IPS DF 6.9 (cell line): ENCODE results near the gene NRIP3.
"Not testable (repeated sequence)": the region's sequence is repeated elsewhere in the genome, so short reads cannot be mapped to it uniquely, and the experiment has no call there.

Experiments used
- DNase-seq: peaks from one replicate; pipeline ENCODE4 v3.0.0-alpha.2; 2013; ENCODE audit warnings: low read depth, low spot score
- H3K27ac ChIP-seq: one replicate; pipeline ENCODE4 v1.5.1; 2013; ENCODE audit warnings: low read length, control low read depth
- H3K27me3 ChIP-seq: 2 replicates; pipeline ENCODE4 v1.6.1; 2013; ENCODE audit warnings: mild to moderate bottlenecking, low read length; ENCODE audit not compliant: control insufficient read depth, insufficient read depth
- H3K36me3 ChIP-seq: 2 replicates; pipeline ENCODE4 v1.6.1; 2013; ENCODE audit warnings: low read length; ENCODE audit not compliant: control insufficient read depth, insufficient read depth
- H3K4me1 ChIP-seq: 2 replicates; pipeline ENCODE4 v1.6.1; 2013; ENCODE audit warnings: low read length; ENCODE audit not compliant: control insufficient read depth, insufficient read depth
- H3K4me3 ChIP-seq: 2 replicates; pipeline ENCODE4 v1.5.1; 2013; ENCODE audit warnings: mild to moderate bottlenecking, low read length
- H3K9me3 ChIP-seq: 2 replicates; pipeline ENCODE4 v1.6.1; 2013; ENCODE audit warnings: low read length, inconsistent platforms; ENCODE audit not compliant: control insufficient read depth, insufficient read depth
- WGBS: extraction: QIAGEN DNeasy Blood & Tissue Kit; methylation state at CpG from one replicate; pipeline ENCODE4 v1.1.7; 2013; ENCODE audit warnings: mixed read lengths, missing lambda C conversion rate; ENCODE audit not compliant: insufficient read length, insufficient coverage; 5-methylcytosine and 5-hydroxymethylcytosine counted together

The NRIP3 gene

DNA sequence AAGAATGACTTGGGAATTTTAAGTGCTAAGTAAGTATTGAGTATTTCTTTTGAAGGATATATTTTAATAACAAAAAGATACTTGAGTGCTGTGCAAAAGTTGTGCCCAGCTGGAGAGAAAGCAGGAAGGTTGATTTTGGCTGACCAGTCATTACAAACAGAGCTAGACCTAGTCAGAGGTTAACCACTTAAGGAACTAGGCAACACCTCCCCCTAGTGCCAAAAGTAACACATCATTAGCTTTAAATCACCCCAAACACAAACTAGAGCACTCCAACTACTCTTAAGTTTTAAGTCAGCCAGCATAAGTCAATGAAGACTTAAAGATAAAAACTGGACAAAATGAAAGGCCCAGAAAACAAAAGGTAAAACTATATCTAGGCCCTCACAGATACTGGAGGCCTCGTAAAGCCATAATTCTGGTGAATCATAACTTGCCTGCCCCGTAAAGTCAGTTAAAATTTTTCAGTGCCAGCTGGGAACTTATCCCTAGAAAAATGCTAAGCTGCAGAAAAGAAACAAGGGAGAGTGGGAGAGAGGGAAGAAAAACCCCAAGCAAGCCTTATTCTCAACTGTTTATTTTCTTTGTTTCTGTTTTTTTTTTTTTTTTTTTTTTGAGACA, 44.1 kb downstream of the NRIP3 start:
- H3K4me1 ChIP-seq, result no peaks in the 10 kb centered on the region
- no peak overlapping the region for H3K4me3 ChIP-seq
- WGBS, result no CpG with 5 or more reads among the region's 2 CpGs
- no peaks in the 10 kb centered on the region for H3K27me3 ChIP-seq
- peak; percentile 74 for DNase-seq
- no peak overlapping the region for H3K27ac ChIP-seq
- no peaks in the 10 kb centered on the region for H3K9me3 ChIP-seq
- no peaks in the 10 kb centered on the region for H3K36me3 ChIP-seq

GRCh38 chr11:8956860-8957259, 46.9 kb downstream of the NRIP3 start:
- DNase-seq, result no peak
- H3K27ac ChIP-seq, result no peak overlapping the region
- no peaks in the 10 kb centered on the region for H3K27me3 ChIP-seq
- H3K4me1 ChIP-seq, result no peaks in the 10 kb centered on the region
- H3K9me3 ChIP-seq, result no peaks in the 10 kb centered on the region
- no peak overlapping the region for H3K4me3 ChIP-seq
- H3K36me3 ChIP-seq, result no peaks in the 10 kb centered on the region
- WGBS, result no CpG with 5 or more reads among the region's 4 CpGs

DNA sequence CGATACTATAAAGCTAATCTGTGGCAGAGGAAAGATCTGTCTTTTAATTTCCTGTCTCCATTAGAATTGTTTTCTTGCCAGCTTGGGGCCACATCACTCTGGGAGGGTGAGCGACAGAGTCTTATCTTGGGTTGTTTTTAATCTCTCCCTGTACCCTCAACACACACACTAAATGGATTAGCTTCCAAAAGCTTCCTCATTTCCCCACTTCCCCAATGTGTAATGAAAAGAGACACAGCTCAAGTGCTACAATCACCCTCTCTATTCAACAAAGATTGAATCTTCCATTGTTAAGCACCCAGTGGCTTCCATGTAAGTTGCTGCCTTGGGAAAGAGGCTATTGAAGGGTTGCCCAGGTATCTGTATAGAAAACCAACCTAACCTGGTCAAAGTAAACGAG, 54.9 kb downstream of the NRIP3 start:
- Histone ChIP-seq H3K27ac (no peak overlapping the region), H3K9me3 (no peaks in the 10 kb centered on the region), H3K36me3 (no peaks in the 10 kb centered on the region), H3K4me3 (no peak overlapping the region), H3K27me3 (no peaks in the 10 kb centered on the region), H3K4me1 (no peaks in the 10 kb centered on the region)
- no peak for DNase-seq
- no CpG with 5 or more reads among the region's 3 CpGs for WGBS

DNA sequence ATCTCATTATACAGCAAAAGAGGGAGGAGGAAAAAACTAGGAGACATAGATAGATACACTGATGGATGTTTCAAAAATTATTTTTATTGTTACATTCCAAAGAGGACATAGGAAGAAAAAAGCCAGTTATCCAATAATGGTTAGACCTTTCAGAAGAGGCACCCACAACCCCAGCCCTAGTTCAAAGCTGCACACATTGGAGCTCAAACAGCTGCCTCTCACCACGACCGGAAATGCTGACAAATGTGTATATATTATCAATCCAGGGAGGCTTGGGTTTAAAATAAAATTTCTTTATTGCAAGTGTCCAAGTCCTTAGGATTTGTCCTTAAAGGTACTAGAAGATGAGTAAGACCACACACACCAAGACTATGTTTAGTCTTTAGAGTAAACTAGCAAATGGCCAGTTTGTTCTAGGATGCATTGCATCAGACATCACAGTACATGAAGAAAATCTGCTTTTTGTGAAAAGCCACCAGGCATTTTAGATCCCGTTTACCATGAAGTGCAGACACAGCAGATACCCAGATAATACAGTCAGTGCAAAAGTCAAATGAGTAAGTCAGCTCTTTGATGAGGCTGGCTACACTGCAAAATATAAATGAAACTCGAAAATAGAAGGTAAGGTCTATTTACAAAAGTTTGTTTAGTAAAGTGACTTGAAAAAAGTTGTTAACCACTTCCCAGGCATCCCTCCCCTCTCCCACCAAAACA, 56.4 kb downstream of the NRIP3 start:
- no peak for DNase-seq
- Histone ChIP-seq H3K9me3 (no peaks in the 10 kb centered on the region), H3K4me1 (no peaks in the 10 kb centered on the region), H3K27me3 (no peaks in the 10 kb centered on the region), H3K4me3 (no peak overlapping the region), H3K36me3 (no peaks in the 10 kb centered on the region), H3K27ac (no peak overlapping the region)
- WGBS, result no CpG with 5 or more reads among the region's 4 CpGs

GRCh38 chr11:8942518-8943066, 61.2 kb downstream of the NRIP3 start, which contains the start of gene ASCL3:
TSS of gene ASCL3 (minus strand) at chr11:8943016. CDS start at chr11:8938161, 4,855 bp downstream.
- Histone ChIP-seq H3K36me3 (no peaks in the 10 kb centered on the region), H3K27ac (no peak within 1 kb of the TSS), H3K4me3 (no peak within 1 kb of the TSS), H3K4me1 (no peaks in the 10 kb centered on the region), H3K27me3 (no peaks in the 10 kb centered on the region), H3K9me3 (no peaks in the 10 kb centered on the region)
- DNase-seq, result no peak
- WGBS, result no CpG with 5 or more reads among the region's 5 CpGs

GRCh38 chr11:8941341-8942103, 62.3 kb downstream of the NRIP3 start:
- H3K9me3 ChIP-seq, result no peaks in the 10 kb centered on the region
- H3K4me3 ChIP-seq, result no peak overlapping the region
- H3K27ac ChIP-seq, result no peak overlapping the region
- no peaks in the 10 kb centered on the region for H3K36me3 ChIP-seq
- no peak for DNase-seq
- H3K4me1 ChIP-seq, result no peaks in the 10 kb centered on the region
- H3K27me3 ChIP-seq, result no peaks in the 10 kb centered on the region
- no CpG with 5 or more reads among the region's 8 CpGs for WGBS

GRCh38 chr11:8937659-8938058, 66.1 kb downstream of the NRIP3 start:
- H3K9me3 ChIP-seq, result no peaks in the 10 kb centered on the region
- H3K36me3 ChIP-seq, result no peaks in the 10 kb centered on the region
- H3K4me1 ChIP-seq, result peaks cover 2% of the 10 kb centered on the region; the same call in 1 of the 2 replicates
- DNase-seq, result no peak
- H3K27ac ChIP-seq, result no peak overlapping the region
- WGBS, result no CpG with 5 or more reads among the region's 14 CpGs
- H3K4me3 ChIP-seq, result no peak overlapping the region
- no peaks in the 10 kb centered on the region for H3K27me3 ChIP-seq

GRCh38 chr11:8937159-8937558, 66.6 kb downstream of the NRIP3 start:
- H3K4me3 ChIP-seq, result no peak overlapping the region

DNA sequence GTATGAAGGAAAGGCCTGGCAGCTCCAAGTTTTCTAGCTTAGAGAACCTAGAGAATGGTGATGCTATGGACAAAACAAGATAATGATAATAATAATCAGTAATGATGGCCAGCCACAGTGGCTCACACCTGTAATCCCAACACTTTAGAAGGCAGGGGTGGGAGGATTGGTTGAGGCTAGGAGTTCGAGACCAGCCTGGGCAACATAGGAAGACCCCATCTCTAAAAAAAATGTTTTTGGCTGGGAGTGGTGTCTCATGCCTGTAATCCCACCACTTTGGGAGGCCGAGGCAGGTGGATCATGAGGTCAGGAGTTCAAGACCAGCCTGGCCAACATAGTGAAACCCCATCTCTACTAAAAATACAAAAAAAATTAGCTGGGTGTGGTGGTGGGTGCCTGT, 68.0 kb downstream of the NRIP3 start:
- not testable (repeated sequence) for H3K9me3 ChIP-seq, H3K4me3 ChIP-seq, H3K27ac ChIP-seq, H3K27me3 ChIP-seq, DNase-seq, H3K4me1 ChIP-seq, H3K36me3 ChIP-seq
- WGBS, result no CpG with 5 or more reads among the region's 2 CpGs

More at GRCh38 chr11:8937159-8937558, 66.6 kb downstream of the NRIP3 start:
- H3K9me3 ChIP-seq, result no peaks in the 10 kb centered on the region
- no peaks in the 10 kb centered on the region for H3K27me3 ChIP-seq
- no CpG with 5 or more reads among the region's 10 CpGs for WGBS
- DNase-seq, result no peak
- H3K36me3 ChIP-seq, result no peaks in the 10 kb centered on the region
- peaks cover 2% of the 10 kb centered on the region; the same call in 1 of the 2 replicates for H3K4me1 ChIP-seq
- H3K27ac ChIP-seq, result no peak overlapping the region

- no peak overlapping the region for H3K27ac ChIP-seq
- no peak overlapping the region for H3K4me3 ChIP-seq
- no peaks in the 10 kb centered on the region for H3K36me3 ChIP-seq
- H3K27me3 ChIP-seq, result no peaks in the 10 kb centered on the region
- H3K4me1 ChIP-seq, result peaks cover 2% of the 10 kb centered on the region; the same call in 1 of the 2 replicates
- WGBS, result no CpG with 5 or more reads among the region's 14 CpGs
- H3K9me3 ChIP-seq, result no peaks in the 10 kb centered on the region
- DNase-seq, result no peak
Observed at GRCh38 chr11:8934742-8935488, 68.9 kb downstream of the NRIP3 start.
